AG04450 (cell line): Measurements from ENCODE around the gene KCNJ6. TPM values are rescaled to one million over a fixed set of nuclear protein-coding genes. Genes with fewer than 3 reads are reported as not detected.

ENCODE experiments used
- CTCF ChIA-PET: fragments of 300-600, 350-600 bp; formaldehyde crosslinking; extraction: SDS; loops from one replicate; lab custom pipeline; 2022; ENCODE audit warnings: antibody characterized with exemption, inconsistent platforms; lab: Charles Lee
- POLR2A ChIA-PET: fragments of 350-600 bp; formaldehyde crosslinking; extraction: SDS; loops from one replicate; lab custom pipeline; 2021; ENCODE audit warnings: antibody characterized with exemption, inconsistent platforms; lab: Yijun Ruan, JAX
- DNase-seq: peaks from one replicate; pipeline ENCODE4 v3.0.0-alpha.2; 2011; ENCODE audit warnings: low read depth, low spot score
- H3K27ac ChIP-seq: one replicate; pipeline ENCODE4 v1.5.1; 2012; ENCODE audit warnings: low read depth, low read length, control low read depth
- H3K27me3 ChIP-seq: one replicate; pipeline ENCODE4 v1.6.0; 2012; ENCODE audit warnings: low read length; ENCODE audit not compliant: control insufficient read depth, insufficient read depth
- H3K4me3 ChIP-seq: 2 replicates; pipeline ENCODE4 v1.5.1; 2011; ENCODE audit warnings: mild to moderate bottlenecking, low read depth, low read length, control low read depth
- H3K9me3 ChIP-seq: 2 replicates; pipeline ENCODE4 v1.5.1; 2012; ENCODE audit warnings: low read length; ENCODE audit not compliant: control insufficient read depth, insufficient read depth
- polyA minus RNA-seq: library from RNA; depleted of rRNA, polyadenylated mRNA; stranded (reverse); fragments of >200 nt; gene quantifications from 2 replicates; pipeline ENCODE4 v1.2.3, GENCODE V29; 2011; rRNA and poly(A)+ RNA removed
- polyA plus RNA-seq: library from polyadenylated mRNA; depleted of rRNA; stranded (reverse); fragments of >200 nt; gene quantifications from 2 replicates; pipeline ENCODE4 v1.2.3, GENCODE V29; 2011; rRNA removed
- TF ChIP-seq, protein P1 (sequence below): IDR thresholded peaks from 2 replicates; pipeline ENCODE4 v1.5.1; 2011; ENCODE audit warnings: low read depth, low read length, control low read depth, inconsistent platforms

Gene KCNJ6, protein sequence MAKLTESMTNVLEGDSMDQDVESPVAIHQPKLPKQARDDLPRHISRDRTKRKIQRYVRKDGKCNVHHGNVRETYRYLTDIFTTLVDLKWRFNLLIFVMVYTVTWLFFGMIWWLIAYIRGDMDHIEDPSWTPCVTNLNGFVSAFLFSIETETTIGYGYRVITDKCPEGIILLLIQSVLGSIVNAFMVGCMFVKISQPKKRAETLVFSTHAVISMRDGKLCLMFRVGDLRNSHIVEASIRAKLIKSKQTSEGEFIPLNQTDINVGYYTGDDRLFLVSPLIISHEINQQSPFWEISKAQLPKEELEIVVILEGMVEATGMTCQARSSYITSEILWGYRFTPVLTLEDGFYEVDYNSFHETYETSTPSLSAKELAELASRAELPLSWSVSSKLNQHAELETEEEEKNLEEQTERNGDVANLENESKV
- polyA plus RNA-seq (0.02 and 0.06 TPM in 2 replicates), polyA minus RNA-seq (not detected in 2 replicates)

DNA sequence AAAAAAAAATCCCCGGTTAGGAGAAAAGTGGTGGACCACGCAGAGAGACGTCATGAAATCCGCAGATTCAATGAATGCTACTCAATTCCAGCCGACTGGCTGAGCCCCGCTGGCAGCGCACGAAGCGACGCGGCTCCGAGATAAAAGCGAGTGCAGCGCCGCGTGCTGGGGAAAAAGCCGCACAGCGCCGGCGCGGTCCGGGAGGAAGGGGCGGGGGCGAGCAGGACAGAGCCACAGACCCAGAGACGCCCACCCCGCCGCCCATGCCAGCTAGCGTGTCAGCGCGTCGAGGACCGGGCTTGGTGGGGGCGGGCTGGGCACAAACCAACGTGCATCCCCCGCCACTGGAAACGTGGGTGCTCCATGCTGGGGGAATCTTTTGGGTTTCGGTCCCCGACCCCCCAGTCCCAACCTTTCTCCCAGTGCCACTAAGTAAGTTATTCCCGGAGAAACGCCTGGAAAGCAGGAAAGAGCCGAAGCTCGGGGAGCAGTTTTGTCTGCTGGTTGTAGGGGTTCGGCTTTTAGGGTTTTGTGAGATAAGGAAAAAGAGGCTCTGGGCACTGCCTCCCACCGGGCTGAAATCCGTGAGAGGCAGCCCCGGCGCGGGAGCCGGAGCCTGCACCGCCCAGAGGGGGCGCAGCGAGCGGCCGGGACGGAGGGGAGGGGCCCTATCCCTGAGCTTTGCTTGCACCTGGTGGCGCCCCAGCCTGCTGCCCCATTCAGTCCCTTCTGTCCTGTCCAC is at the start of gene KCNJ6:
Gene KCNJ6 (minus strand): TSS at position 148 of the 742 bp plus-strand sequence. CDS start 75,775 bp downstream, outside the sequence.
- TF ChIP-seq, protein P1, sequence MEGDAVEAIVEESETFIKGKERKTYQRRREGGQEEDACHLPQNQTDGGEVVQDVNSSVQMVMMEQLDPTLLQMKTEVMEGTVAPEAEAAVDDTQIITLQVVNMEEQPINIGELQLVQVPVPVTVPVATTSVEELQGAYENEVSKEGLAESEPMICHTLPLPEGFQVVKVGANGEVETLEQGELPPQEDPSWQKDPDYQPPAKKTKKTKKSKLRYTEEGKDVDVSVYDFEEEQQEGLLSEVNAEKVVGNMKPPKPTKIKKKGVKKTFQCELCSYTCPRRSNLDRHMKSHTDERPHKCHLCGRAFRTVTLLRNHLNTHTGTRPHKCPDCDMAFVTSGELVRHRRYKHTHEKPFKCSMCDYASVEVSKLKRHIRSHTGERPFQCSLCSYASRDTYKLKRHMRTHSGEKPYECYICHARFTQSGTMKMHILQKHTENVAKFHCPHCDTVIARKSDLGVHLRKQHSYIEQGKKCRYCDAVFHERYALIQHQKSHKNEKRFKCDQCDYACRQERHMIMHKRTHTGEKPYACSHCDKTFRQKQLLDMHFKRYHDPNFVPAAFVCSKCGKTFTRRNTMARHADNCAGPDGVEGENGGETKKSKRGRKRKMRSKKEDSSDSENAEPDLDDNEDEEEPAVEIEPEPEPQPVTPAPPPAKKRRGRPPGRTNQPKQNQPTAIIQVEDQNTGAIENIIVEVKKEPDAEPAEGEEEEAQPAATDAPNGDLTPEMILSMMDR, result peak; percentile 83
- no peak within 1 kb of the TSS for H3K27ac ChIP-seq
- no peaks in the 10 kb centered on the region; the same call in 1 of the 2 replicates for H3K9me3 ChIP-seq
- H3K4me3 ChIP-seq, result peak within 1 kb of the TSS; percentile 41
- peaks cover 45% of the 10 kb centered on the region for H3K27me3 ChIP-seq
- ChIA-PET POLR2A (no interaction called here), CTCF (interaction anchor here (0.8 to 5.2 kb wide), 7 partner anchors 15 to 435 kb away, joined by 3 to 36 read pairs (median 5); no protein-coding TSS in a partner anchor)
- DNase-seq, result no peak

DNA sequence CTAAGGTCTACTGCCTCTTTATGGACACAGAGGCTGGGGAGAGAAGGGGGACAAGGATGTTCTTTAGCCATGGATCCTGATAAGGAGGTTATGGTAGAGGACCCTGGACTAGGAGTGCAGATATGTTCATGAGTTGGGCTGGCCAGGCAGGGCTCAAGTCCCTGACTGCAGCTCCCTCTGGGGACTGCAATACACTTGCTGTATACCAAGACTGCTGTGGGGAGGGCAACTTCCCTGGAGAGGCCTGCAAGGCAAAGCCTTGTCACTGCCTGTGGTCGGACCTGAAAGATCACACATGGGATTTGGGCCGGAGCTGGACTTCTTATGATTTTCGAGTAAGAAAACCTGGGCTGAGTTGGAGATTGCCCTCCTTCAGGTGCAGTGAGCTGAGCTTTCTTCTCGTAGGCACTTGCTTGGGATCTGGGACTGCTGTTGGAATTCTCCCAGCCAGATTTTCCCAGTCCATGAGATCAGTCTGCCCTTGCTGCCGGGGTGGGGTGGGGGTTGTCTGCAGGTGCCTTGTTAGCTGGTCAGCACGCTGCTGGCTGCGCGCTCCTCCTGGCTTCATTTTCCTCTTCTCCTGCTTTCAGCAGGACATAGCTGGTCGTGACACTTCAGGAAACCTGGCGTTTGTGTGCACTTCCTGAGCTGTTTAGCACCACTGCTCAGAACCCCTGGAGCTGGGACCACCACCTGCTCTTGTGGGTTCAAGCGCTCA is 49.0 kb upstream of the KCNJ6 start:
- DNase-seq, result no peak
- CTCF ChIA-PET, result no interaction called here
- TF ChIP-seq, protein P1, result no peak
- H3K27me3 ChIP-seq, result no peaks in the 10 kb centered on the region
- no peak overlapping the region for H3K27ac ChIP-seq
- H3K4me3 ChIP-seq, result no peak overlapping the region
- H3K9me3 ChIP-seq, result no peaks in the 10 kb centered on the region
- POLR2A ChIA-PET, result no interaction called here

DNA sequence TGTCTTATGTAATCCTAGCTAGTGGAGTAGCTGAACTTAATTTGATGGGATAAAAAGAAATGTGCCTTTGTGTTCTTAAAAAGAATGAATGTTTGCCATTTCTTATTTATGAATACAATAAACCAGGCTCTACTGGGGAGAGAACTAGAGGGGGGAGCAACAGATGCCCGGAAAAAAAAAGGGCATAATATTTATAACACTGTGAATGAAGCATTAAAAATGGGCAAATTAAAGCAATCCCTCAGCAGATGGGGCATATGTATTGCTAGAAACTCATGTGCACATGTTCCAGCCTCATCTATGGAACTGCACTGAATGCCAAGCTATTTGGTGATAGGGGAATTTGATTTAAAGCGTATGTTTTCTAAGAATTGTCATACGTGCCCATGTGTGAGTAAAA is 42.3 kb upstream of the KCNJ6 start:
- TF ChIP-seq, protein P1, result no peak
- Histone ChIP-seq H3K9me3 (no peaks in the 10 kb centered on the region), H3K27me3 (peaks cover 3% of the 10 kb centered on the region), H3K4me3 (no peak overlapping the region), H3K27ac (no peak overlapping the region)
- POLR2A ChIA-PET, result no interaction called here
- DNase-seq, result no peak
- CTCF ChIA-PET, result interaction anchor here (1.2 kb wide), 1 partner anchor 247 kb away, joined by 3 read pairs; no protein-coding TSS in a partner anchor

DNA sequence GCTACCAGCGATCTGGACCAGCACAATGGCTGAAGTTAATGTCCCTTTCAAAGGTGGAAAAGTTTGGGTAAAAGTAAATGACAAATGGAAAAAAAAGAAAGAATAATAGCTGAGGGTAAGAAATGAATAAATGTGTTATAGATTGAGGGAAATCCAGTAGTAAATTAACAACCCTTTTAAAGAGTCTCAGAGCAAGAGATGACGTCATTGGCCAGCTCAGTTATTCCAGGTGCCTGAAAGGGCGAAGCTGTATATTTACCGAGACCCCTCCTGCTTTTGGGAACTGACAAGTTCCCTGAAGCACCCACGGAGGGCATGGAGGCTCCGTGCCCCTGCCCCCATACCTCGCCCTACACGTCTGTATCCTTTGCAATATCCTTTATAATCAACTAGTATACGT is 40.5 kb upstream of the KCNJ6 start:
- H3K9me3 ChIP-seq, result no peaks in the 10 kb centered on the region
- H3K27me3 ChIP-seq, result peaks cover 3% of the 10 kb centered on the region
- no peak for DNase-seq
- POLR2A ChIA-PET, result no interaction called here
- no peak overlapping the region for H3K27ac ChIP-seq
- TF ChIP-seq, protein P1, result no peak
- CTCF ChIA-PET, result no interaction called here
- H3K4me3 ChIP-seq, result no peak overlapping the region
